Activated T-helper 1 cell treated with anti-CD3 and anti-CD28 coated beads, Interleukin-2, amount 50 U/mL, for 16 hours (primary cell): ENCODE measurements around the gene CSDE1.

Experiments
- DNase-seq, 2 donors: peaks; one replicate each; pipeline ENCODE4 v3.0.0-alpha.2; 2020; ENCODE audit warnings: low read depth in 1 of 2, low spot score in 1 of 2

The CSDE1 gene

GRCh38 chr1:114703242-114703641 is 54.5 kb downstream of the CSDE1 start:
- no peak for DNase-seq

- no peak for DNase-seq
Measured at GRCh38 chr1:114702737-114703136, 55.0 kb downstream of the CSDE1 start.

GRCh38 chr1:114701931-114702330 is 55.9 kb downstream of the CSDE1 start:
- DNase-seq = no peak

GRCh38 chr1:114700036-114700600 is 57.7 kb downstream of the CSDE1 start:
- DNase-seq = no peak

GRCh38 chr1:114696810-114697209 is 61.0 kb downstream of the CSDE1 start:
- no peak for DNase-seq

GRCh38 chr1:114695430-114696058 is 62.2 kb downstream of the CSDE1 start, which contains the start of gene AMPD1:
AMPD1 (minus strand) TSS chr1:114695546; CDS start chr1:114695471, 75 bp downstream.
- DNase-seq = no peak

- DNase-seq = no peak
Measured at GRCh38 chr1:114694540-114695310, 63.1 kb downstream of the CSDE1 start.

GRCh38 chr1:114692947-114693346 is 64.8 kb downstream of the CSDE1 start:
- DNase-seq = no peak

GRCh38 chr1:114691061-114691460 is 66.7 kb downstream of the CSDE1 start:
- no peak for DNase-seq

- DNase-seq = no peak
Measured at GRCh38 chr1:114690148-114690547, 67.6 kb downstream of the CSDE1 start.

- DNase-seq = no peak
Measured at GRCh38 chr1:114688526-114688925, 69.3 kb downstream of the CSDE1 start.

- DNase-seq = no peak
Measured at GRCh38 chr1:114685851-114686250, 71.9 kb downstream of the CSDE1 start.

- no peak for DNase-seq
Measured at GRCh38 chr1:114677691-114678090, 80.1 kb downstream of the CSDE1 start.

- no peak for DNase-seq
Measured at GRCh38 chr1:114676115-114676514, 81.7 kb downstream of the CSDE1 start.

GRCh38 chr1:114671939-114672275 is 85.9 kb downstream of the CSDE1 start:
- DNase-seq = no peak

- no peak for DNase-seq
Measured at GRCh38 chr1:114671011-114671938, 86.5 kb downstream of the CSDE1 start.

- DNase-seq = peak; percentile 76 to 77
Measured at GRCh38 chr1:114670083-114671010, 87.4 kb downstream of the CSDE1 start.

GRCh38 chr1:114669562-114670082 is 88.2 kb downstream of the CSDE1 start, which contains the start of gene DENND2C:
DENND2C (minus strand) TSS chr1:114670049; CDS start chr1:114625984, 44,065 bp downstream.
- DNase-seq = no peak

- no peak for DNase-seq
Measured at GRCh38 chr1:114668784-114669561, 88.8 kb downstream of the CSDE1 start.
